Gastroesophageal sphincter (tissue), 3 donors: Measurements from ENCODE around the gene SLC36A2.

ENCODE experiments used
- CTCF ChIP-seq, 4 experiments: fragments of 200-600 bp in 2 of 4; fragments of 450-650 bp in 2 of 4; sonication (generic) in 1 of 4; IDR thresholded peaks; one replicate each; pipeline ENCODE4 v1.5.1; 2017 to 2019; ENCODE audit warnings: antibody characterized with exemption in 4 of 4, mild to moderate bottlenecking in 2 of 4, moderate library complexity in 2 of 4
- POLR2AphosphoS5 ChIP-seq: sonication (generic); formaldehyde crosslinking; IDR thresholded peaks from one replicate; pipeline ENCODE4 v1.6.1; 2017; ENCODE audit warnings: antibody characterized with exemption

- TF ChIP-seq CTCF (IDR thresholded peaks at IDR 0.05), result no peak
- TF ChIP-seq POLR2AphosphoS5, result no peak
Measured at GRCh38 chr5:151275803-151276202, 71.6 kb downstream of the SLC36A2 start.
